ENCODE data around the gene LIMS1. TPM values are rescaled to one million over a fixed set of nuclear protein-coding genes. Genes with fewer than 3 reads are reported as not detected.

The LIMS1 gene
- total RNA-seq, 2 donors from 2014 or later: 34.1 to 50.3 TPM

DNA sequence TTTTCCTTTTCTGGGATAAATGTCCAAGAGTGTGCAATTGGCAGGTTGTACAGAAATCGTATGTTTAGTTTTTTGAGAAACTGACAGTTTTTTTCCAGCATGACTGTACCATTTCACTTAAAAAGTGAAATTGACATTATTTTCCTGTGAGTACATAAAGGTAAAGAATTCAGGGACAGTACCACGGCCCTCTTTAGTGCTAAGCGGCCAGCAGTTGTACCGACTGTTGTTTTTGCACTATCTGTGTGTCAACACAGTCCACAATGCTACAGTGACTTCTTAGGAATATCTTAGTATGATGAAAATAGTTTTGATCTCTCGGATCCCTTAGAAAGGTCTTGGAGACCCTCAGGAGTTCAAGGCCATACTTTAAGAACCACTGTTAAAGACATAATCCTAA is 2.6 kb downstream of the LIMS1 start:
- Histone ChIP-seq H3K27ac (no peak overlapping the region), H3K4me1 (no peaks in the 10 kb centered on the region)

DNA sequence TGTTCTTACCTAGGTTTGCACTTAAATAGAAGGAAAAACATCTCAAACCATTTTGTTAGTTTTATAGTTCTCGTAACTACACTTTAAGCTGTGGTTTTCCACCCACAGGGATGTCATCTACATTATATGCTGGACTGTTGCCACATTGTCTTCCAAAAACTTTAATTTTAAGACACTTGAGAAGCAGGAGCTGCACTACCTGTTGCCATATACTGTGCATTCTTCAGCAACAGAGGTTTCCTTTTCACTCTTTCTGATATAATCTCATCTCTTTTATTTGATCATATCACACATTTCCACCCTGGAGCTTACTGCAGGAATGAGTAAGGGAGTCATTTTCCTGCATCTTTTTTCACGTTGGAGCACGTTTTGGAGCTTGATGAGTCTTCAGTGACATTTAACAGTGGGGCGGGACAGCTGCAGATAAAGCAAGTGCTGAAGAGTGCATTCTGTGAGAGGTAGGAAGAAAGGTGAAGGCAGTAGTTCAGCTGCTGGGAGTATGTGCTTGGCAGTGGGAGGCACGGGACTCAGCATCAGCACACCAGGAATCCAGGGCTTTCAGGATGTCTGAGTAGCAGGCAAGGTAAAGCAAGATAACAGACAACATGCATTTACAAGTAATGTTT is 3.8 kb downstream of the LIMS1 start:
- Histone ChIP-seq H3K27me3 (no peaks in the 10 kb centered on the region), H3K4me3 (no peak overlapping the region), H3K9me3 (no peaks in the 10 kb centered on the region), H3K36me3 (no peaks in the 10 kb centered on the region), H3K27ac (no peak overlapping the region), H3K9ac (ENCODE audit: low read depth in 2 of 2, low read length in 2 of 2) (no peak overlapping the region), H3K4me1 (no peaks in the 10 kb centered on the region)
- no peak for DNase-seq
- TF ChIP-seq, protein P1, sequence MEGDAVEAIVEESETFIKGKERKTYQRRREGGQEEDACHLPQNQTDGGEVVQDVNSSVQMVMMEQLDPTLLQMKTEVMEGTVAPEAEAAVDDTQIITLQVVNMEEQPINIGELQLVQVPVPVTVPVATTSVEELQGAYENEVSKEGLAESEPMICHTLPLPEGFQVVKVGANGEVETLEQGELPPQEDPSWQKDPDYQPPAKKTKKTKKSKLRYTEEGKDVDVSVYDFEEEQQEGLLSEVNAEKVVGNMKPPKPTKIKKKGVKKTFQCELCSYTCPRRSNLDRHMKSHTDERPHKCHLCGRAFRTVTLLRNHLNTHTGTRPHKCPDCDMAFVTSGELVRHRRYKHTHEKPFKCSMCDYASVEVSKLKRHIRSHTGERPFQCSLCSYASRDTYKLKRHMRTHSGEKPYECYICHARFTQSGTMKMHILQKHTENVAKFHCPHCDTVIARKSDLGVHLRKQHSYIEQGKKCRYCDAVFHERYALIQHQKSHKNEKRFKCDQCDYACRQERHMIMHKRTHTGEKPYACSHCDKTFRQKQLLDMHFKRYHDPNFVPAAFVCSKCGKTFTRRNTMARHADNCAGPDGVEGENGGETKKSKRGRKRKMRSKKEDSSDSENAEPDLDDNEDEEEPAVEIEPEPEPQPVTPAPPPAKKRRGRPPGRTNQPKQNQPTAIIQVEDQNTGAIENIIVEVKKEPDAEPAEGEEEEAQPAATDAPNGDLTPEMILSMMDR (IDR thresholded peaks at IDR 0.05): no peak
- intact Hi-C loops (cut with DNase I): no loop called here

More for the DNA sequence above, 2.6 kb downstream of the LIMS1 start:
- Histone ChIP-seq H3K9me3 (no peaks in the 10 kb centered on the region), H3K9ac (ENCODE audit: low read depth in 2 of 2, low read length in 2 of 2) (no peak overlapping the region), H3K27me3 (no peaks in the 10 kb centered on the region), H3K36me3 (no peaks in the 10 kb centered on the region), H3K4me3 (no peak overlapping the region)
- intact Hi-C loops (cut with DNase I): no loop called here
- DNase-seq: no peak
- TF ChIP-seq, protein P1 (IDR thresholded peaks at IDR 0.05): no peak

DNA sequence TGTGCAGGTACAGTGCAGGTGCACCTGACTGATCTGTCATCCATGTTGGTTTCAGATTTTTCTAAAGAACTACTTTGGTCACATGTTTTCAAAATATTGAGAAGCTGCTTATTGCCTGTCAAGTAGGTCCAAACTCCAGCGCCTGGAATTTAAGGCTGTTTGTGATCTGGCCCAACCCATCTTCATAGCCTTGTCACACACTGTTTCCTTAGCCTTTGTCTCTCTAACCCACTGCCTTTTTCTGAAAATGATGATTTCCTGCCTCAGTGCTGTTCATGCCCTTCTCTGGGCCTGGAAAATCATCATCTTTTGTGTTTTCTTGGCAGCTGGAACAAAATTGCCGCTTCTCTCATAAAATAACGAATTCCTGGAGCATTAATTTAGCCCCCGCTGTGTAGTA is 7.2 kb downstream of the LIMS1 start:
- no peaks in the 10 kb centered on the region for H3K9me3 ChIP-seq
- H3K9ac ChIP-seq (ENCODE audit: low read depth in 2 of 2, low read length in 2 of 2): no peak overlapping the region
- TF ChIP-seq, protein P1 (IDR thresholded peaks at IDR 0.05): no peak
- H3K27ac ChIP-seq: no peak overlapping the region
- intact Hi-C loops (cut with DNase I): no loop called here
- no peaks in the 10 kb centered on the region for H3K4me1 ChIP-seq
- no peak overlapping the region for H3K4me3 ChIP-seq
- H3K27me3 ChIP-seq: no peaks in the 10 kb centered on the region
- H3K36me3 ChIP-seq: no peaks in the 10 kb centered on the region
- DNase-seq: no peak

DNA sequence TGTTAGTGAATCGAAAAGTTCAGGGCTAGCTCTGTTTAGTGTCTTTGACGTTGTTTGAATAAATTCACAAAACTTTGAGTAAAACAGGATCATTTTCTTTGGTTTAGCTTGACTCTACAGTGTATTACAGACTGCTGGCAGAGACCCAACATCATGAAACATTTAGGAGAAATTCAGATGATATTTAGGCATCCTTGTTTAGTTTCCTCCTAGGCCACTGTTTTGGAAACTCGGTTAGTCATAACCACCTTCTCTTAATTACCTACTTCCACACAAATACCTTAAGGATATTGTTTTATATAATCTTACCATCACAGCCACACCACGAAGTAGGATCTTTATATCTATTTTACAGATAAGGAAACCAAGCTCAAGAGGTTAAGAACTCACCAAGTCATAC is 7.8 kb downstream of the LIMS1 start:
- intact Hi-C loops (cut with DNase I): no loop called here
- H3K36me3 ChIP-seq: no peaks in the 10 kb centered on the region
- no peak overlapping the region for H3K27ac ChIP-seq
- TF ChIP-seq, protein P1 (IDR thresholded peaks at IDR 0.05): no peak
- no peaks in the 10 kb centered on the region for H3K27me3 ChIP-seq
- no peak overlapping the region for H3K9ac ChIP-seq (ENCODE audit: low read depth in 2 of 2, low read length in 2 of 2)
- no peak for DNase-seq
- H3K9me3 ChIP-seq: no peaks in the 10 kb centered on the region
- H3K4me1 ChIP-seq: no peaks in the 10 kb centered on the region
- H3K4me3 ChIP-seq: no peak overlapping the region

DNA sequence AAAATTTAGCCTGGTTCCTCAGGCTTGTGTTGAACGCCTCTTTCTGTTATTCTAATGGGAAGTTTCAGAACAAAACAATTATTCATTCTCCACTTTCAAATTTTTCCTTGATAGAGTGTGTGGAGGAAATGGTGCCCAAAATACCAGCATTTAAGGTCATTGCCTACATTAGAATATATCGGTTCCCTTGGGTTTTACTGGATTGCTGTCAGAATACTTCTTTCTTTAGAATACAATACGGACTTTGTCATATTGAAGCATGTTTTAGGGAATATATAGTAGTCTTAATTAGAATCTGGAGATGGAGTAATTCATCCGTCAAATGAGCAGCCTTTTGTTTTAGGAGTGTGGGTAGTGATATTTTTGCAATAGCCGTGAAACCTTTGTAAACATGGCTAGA is 13.3 kb downstream of the LIMS1 start:
- no peaks in the 10 kb centered on the region for H3K4me1 ChIP-seq
- DNase-seq: no peak
- H3K27me3 ChIP-seq: no peaks in the 10 kb centered on the region
- no peaks in the 10 kb centered on the region for H3K36me3 ChIP-seq
- intact Hi-C loops (cut with DNase I): no loop called here
- no peak overlapping the region for H3K4me3 ChIP-seq
- TF ChIP-seq, protein P1 (IDR thresholded peaks at IDR 0.05): no peak
- H3K27ac ChIP-seq: no peak overlapping the region
- no peak overlapping the region for H3K9ac ChIP-seq (ENCODE audit: low read depth in 2 of 2, low read length in 2 of 2)
- H3K9me3 ChIP-seq: no peaks in the 10 kb centered on the region

Data from colonic mucosa (tissue), 4 donors.